ENCODE measurements around the gene SLC26A4. TPM values are rescaled to one million over a fixed set of nuclear protein-coding genes. Genes with fewer than 3 reads are reported as not detected.

Gene SLC26A4
- total RNA-seq, 1 experiment from 2014 or later = not detected

DNA sequence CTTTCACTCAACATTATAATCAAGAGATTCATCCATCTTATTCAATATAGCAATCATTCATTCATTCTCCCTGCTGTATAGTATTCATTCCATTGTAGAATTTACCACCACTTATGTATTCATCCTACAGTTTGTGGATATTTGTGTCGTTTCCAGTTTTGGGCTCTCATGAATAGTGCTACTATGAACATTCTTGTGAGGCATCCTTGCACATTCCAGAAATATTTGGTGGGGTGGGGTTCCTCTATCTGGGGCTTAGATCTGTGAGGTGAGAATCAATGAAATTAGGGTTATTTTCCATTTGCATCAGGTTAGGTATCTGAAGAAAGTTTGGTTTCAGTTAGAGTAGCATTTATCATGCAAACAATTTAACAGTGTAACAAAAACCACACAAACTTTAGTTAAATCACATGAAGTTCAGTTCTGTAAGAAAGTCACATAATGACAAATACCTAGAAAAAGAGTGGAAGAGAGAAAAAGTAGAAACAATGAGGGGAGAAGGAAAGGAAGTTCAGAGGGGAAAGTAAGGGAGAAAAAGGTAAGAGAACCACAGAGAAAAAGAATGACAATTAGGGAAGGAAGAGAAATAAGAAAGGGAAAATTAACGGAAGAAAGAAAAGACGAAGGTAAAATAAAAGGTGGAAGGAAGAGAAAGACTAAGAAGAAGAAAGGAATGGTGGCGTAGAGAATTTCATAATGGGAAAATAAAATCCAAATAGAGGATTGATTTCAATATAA, 58.0 kb downstream of the SLC26A4 start:
- peaks cover 12% of the 10 kb centered on the region for H3K4me1 Mint-ChIP-seq (ENCODE audit: low read depth, unreplicated experiment)
- Histone ChIP-seq H3K4me1 (peaks cover 7% of the 10 kb centered on the region; the same call in 1 of the 2 replicates), H3K27me3 (replicated peaks; ENCODE audit: control insufficient read depth, insufficient read depth, low read length) (no peaks in the 10 kb centered on the region), H3K9me3 (no peaks in the 10 kb centered on the region), H3K36me3 (ENCODE audit: control insufficient read depth, insufficient read depth, low read length) (no peaks in the 10 kb centered on the region), H3K4me3 (ENCODE audit: low read depth, low read length) (no peak overlapping the region)
- intact Hi-C loops (cut with micrococcal nuclease; ENCODE audit: unreplicated experiment) = no loop called here
- H3K36me3 Mint-ChIP-seq (ENCODE audit: insufficient read depth, unreplicated experiment) = no peaks in the 10 kb centered on the region
- no peak for DNase-seq
- H3K9me3 Mint-ChIP-seq (ENCODE audit: unreplicated experiment) = no peaks in the 10 kb centered on the region
- no peaks in the 10 kb centered on the region for H3K27me3 Mint-ChIP-seq (ENCODE audit: insufficient read depth, unreplicated experiment)
- ChIA-PET POLR2A (no interaction called here), CTCF (no interaction called here)
- H3K27ac Mint-ChIP-seq (ENCODE audit: unreplicated experiment) = no peak overlapping the region
- no peak overlapping the region for H3K4me3 Mint-ChIP-seq (ENCODE audit: unreplicated experiment)
- TF ChIP-seq, protein P1, sequence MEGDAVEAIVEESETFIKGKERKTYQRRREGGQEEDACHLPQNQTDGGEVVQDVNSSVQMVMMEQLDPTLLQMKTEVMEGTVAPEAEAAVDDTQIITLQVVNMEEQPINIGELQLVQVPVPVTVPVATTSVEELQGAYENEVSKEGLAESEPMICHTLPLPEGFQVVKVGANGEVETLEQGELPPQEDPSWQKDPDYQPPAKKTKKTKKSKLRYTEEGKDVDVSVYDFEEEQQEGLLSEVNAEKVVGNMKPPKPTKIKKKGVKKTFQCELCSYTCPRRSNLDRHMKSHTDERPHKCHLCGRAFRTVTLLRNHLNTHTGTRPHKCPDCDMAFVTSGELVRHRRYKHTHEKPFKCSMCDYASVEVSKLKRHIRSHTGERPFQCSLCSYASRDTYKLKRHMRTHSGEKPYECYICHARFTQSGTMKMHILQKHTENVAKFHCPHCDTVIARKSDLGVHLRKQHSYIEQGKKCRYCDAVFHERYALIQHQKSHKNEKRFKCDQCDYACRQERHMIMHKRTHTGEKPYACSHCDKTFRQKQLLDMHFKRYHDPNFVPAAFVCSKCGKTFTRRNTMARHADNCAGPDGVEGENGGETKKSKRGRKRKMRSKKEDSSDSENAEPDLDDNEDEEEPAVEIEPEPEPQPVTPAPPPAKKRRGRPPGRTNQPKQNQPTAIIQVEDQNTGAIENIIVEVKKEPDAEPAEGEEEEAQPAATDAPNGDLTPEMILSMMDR (IDR thresholded peaks at IDR 0.05; ENCODE audit: insufficient read depth in 1 of 2, low read depth in 1 of 2, low read length in 1 of 2, severe bottlenecking in 1 of 2, unreplicated experiment in 1 of 2) = no peak
- no TSS peak for BruUV-seq (replicated peaks)

DNA sequence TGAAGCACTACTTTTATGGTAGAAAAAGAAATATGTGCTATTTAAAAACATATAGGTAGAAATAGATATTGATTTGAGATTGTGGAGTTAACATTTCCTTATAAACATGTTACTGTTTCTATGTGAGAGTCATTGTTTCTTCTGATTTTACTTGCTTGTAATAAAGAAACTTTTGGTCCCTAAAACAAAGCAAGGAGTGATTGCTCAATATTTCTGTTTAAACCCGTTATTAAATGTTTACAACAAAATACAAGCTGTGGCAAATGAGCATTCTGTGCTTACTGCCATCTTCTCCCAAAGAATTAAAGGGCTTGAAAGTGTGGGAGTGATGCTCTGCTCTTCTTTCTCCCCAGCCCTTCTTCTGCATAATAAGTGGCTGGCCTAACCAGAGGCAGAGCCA, 60.7 kb downstream of the SLC26A4 start:
- BruUV-seq (replicated peaks) = no TSS peak

DNA sequence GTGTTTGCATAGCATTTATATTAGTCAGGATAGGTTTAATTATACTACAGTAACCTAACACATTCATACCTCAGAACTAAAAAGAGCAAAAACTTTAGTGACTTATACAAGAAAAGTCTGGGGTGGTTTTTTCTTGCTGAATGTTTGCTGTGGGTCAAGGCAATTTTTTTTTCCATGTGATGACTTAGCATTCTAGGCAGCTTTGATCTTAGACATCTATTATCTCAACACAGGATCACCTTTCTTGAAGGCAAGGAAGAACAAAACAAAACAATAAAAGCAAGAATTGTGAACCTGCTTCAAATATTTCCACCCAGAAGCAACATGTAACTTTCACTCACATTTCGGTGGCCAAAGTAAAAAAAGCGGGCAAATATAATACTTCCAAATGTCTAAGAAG, 62.6 kb downstream of the SLC26A4 start:
- Mint-ChIP-seq H3K27ac (ENCODE audit: unreplicated experiment) (no peak overlapping the region), H3K4me1 (ENCODE audit: low read depth, unreplicated experiment) (peaks cover 13% of the 10 kb centered on the region), H3K36me3 (ENCODE audit: insufficient read depth, unreplicated experiment) (no peaks in the 10 kb centered on the region), H3K9me3 (ENCODE audit: unreplicated experiment) (no peaks in the 10 kb centered on the region), H3K27me3 (ENCODE audit: insufficient read depth, unreplicated experiment) (peaks cover 10% of the 10 kb centered on the region), H3K4me3 (ENCODE audit: unreplicated experiment) (no peak overlapping the region)
- CTCF ChIA-PET = no interaction called here
- intact Hi-C loops (cut with micrococcal nuclease; ENCODE audit: unreplicated experiment) = no loop called here
- no peak overlapping the region for H3K4me3 ChIP-seq (ENCODE audit: low read depth, low read length)
- no TSS peak for BruUV-seq (replicated peaks)
- peaks cover 10% of the 10 kb centered on the region; the same call in 1 of the 2 replicates for H3K4me1 ChIP-seq
- H3K36me3 ChIP-seq (ENCODE audit: control insufficient read depth, insufficient read depth, low read length) = no peaks in the 10 kb centered on the region
- no peak for DNase-seq
- TF ChIP-seq, protein P1 (IDR thresholded peaks at IDR 0.05; ENCODE audit: insufficient read depth in 1 of 2, low read depth in 1 of 2, low read length in 1 of 2, severe bottlenecking in 1 of 2, unreplicated experiment in 1 of 2) = no peak
- H3K9me3 ChIP-seq = no peaks in the 10 kb centered on the region
- POLR2A ChIA-PET = no interaction called here
- no peaks in the 10 kb centered on the region for H3K27me3 ChIP-seq (replicated peaks; ENCODE audit: control insufficient read depth, insufficient read depth, low read length)

More for the DNA sequence above, 60.7 kb downstream of the SLC26A4 start:
- TF ChIP-seq, protein P1 (IDR thresholded peaks at IDR 0.05; ENCODE audit: insufficient read depth in 1 of 2, low read depth in 1 of 2, low read length in 1 of 2, severe bottlenecking in 1 of 2, unreplicated experiment in 1 of 2) = no peak
- Mint-ChIP-seq H3K9me3 (ENCODE audit: unreplicated experiment) (no peaks in the 10 kb centered on the region), H3K27ac (ENCODE audit: unreplicated experiment) (no peak overlapping the region), H3K4me1 (ENCODE audit: low read depth, unreplicated experiment) (peaks cover 12% of the 10 kb centered on the region), H3K4me3 (ENCODE audit: unreplicated experiment) (no peak overlapping the region), H3K36me3 (ENCODE audit: insufficient read depth, unreplicated experiment) (no peaks in the 10 kb centered on the region), H3K27me3 (ENCODE audit: insufficient read depth, unreplicated experiment) (peaks cover 3% of the 10 kb centered on the region)
- intact Hi-C loops (cut with micrococcal nuclease; ENCODE audit: unreplicated experiment) = no loop called here
- no peaks in the 10 kb centered on the region for H3K27me3 ChIP-seq (replicated peaks; ENCODE audit: control insufficient read depth, insufficient read depth, low read length)
- H3K9me3 ChIP-seq = no peaks in the 10 kb centered on the region
- H3K36me3 ChIP-seq (ENCODE audit: control insufficient read depth, insufficient read depth, low read length) = no peaks in the 10 kb centered on the region
- no peak overlapping the region for H3K4me3 ChIP-seq (ENCODE audit: low read depth, low read length)
- peaks cover 7% of the 10 kb centered on the region; the same call in 1 of the 2 replicates for H3K4me1 ChIP-seq
- ChIA-PET POLR2A (no interaction called here), CTCF (no interaction called here)
- DNase-seq = no peak

Data from Caco-2 (cell line).